HepG2 (cell line): Measurements from ENCODE around the gene TUBA4B. TPM values are rescaled to one million over a fixed set of nuclear protein-coding genes. Genes with fewer than 3 reads are reported as not detected.
A peak's percentile ranks its signal among the peaks of the same experiment; 100 is the strongest.

Experiments
- CERS6 ChIP-seq: sonication (generic); formaldehyde crosslinking; IDR thresholded peaks from 2 replicates; pipeline ENCODE4 v1.5.0; 2020; ENCODE audit warnings: missing genetic modification reagents
- GZF1 ChIP-seq: sonication (generic); formaldehyde crosslinking; IDR thresholded peaks from 2 replicates; pipeline ENCODE4 v1.5.1; 2020; ENCODE audit warnings: mild to moderate bottlenecking, missing genetic modification reagents
- MEF2D ChIP-seq: sonication (generic); formaldehyde crosslinking; IDR thresholded peaks from 2 replicates; pipeline ENCODE4 v1.5.1; 2020; ENCODE audit warnings: mild to moderate bottlenecking, missing genetic modification reagents
- MIER3 ChIP-seq: IDR thresholded peaks from 2 replicates; pipeline ENCODE4 v1.6.1; 2016; ENCODE audit warnings: missing compliant biosample characterization, borderline replicate concordance
- NFRKB ChIP-seq: fragments of 450-650 bp; IDR thresholded peaks from 2 replicates; pipeline ENCODE4 v1.6.1; 2017
- NKX3-1 ChIP-seq: sonication (generic); formaldehyde crosslinking; IDR thresholded peaks from 2 replicates; pipeline ENCODE4 v1.5.0; 2020; ENCODE audit warnings: missing genetic modification reagents
- NR3C1 ChIP-seq: sonication (generic); formaldehyde crosslinking; IDR thresholded peaks from 2 replicates; pipeline ENCODE4 v1.4.0; 2020; ENCODE audit warnings: missing genetic modification reagents
- PAF1 ChIP-seq: IDR thresholded peaks from 2 replicates; pipeline ENCODE4 v1.6.1; 2016; ENCODE audit warnings: missing genetic modification reagents, missing compliant biosample characterization
- PHF8 ChIP-seq: sonication (generic); formaldehyde crosslinking; IDR thresholded peaks from 2 replicates; pipeline ENCODE4 v1.5.0; 2020; ENCODE audit warnings: missing genetic modification reagents
- SAFB2 ChIP-seq: sonication (generic); formaldehyde crosslinking; IDR thresholded peaks from 2 replicates; pipeline ENCODE4 v1.5.1; 2020; ENCODE audit warnings: missing genetic modification reagents, low read depth, mild to moderate bottlenecking, borderline replicate concordance
- SRY ChIP-seq: sonication (generic); formaldehyde crosslinking; IDR thresholded peaks from 2 replicates; pipeline ENCODE4 v1.8.0; 2022; ENCODE audit warnings: mild to moderate bottlenecking, missing genetic modification reagents
- ZBTB46 ChIP-seq: sonication (generic); formaldehyde crosslinking; IDR thresholded peaks from 2 replicates; pipeline ENCODE4 v1.4.0; 2020; ENCODE audit warnings: mild to moderate bottlenecking, missing genetic modification reagents, borderline replicate concordance
- ZNF280D ChIP-seq: sonication (generic); formaldehyde crosslinking; IDR thresholded peaks from 2 replicates; pipeline ENCODE4 v1.5.1; 2020; ENCODE audit warnings: mild to moderate bottlenecking, missing genetic modification reagents
- ZNF362 ChIP-seq: sonication (generic); formaldehyde crosslinking; IDR thresholded peaks from 2 replicates; pipeline ENCODE4 v1.4.0; 2020; ENCODE audit warnings: missing genetic modification reagents, mild to moderate bottlenecking, borderline replicate concordance
- ZNF44 ChIP-seq: sonication (generic); formaldehyde crosslinking; IDR thresholded peaks from 2 replicates; pipeline ENCODE4 v1.5.1; 2020; ENCODE audit warnings: mild to moderate bottlenecking, missing genetic modification reagents
- ZNF530 ChIP-seq: sonication (generic); formaldehyde crosslinking; IDR thresholded peaks from 2 replicates; pipeline ENCODE4 v1.5.0; 2020; ENCODE audit warnings: low read depth, mild to moderate bottlenecking, missing genetic modification reagents
- ZNF557 ChIP-seq: sonication (generic); formaldehyde crosslinking; IDR thresholded peaks from 2 replicates; pipeline ENCODE4 v1.4.0; 2020; ENCODE audit warnings: missing genetic modification reagents
- ZNF567 ChIP-seq: sonication (generic); formaldehyde crosslinking; IDR thresholded peaks from 2 replicates; pipeline ENCODE4 v1.8.1; 2023; ENCODE audit warnings: mild to moderate bottlenecking, missing genetic modification reagents, borderline replicate concordance
- ZNF570 ChIP-seq: sonication (generic); formaldehyde crosslinking; IDR thresholded peaks from 2 replicates; pipeline ENCODE4 v1.4.0; 2020; ENCODE audit warnings: mild to moderate bottlenecking, missing genetic modification reagents, borderline replicate concordance
- ZNF576 ChIP-seq: sonication (generic); formaldehyde crosslinking; IDR thresholded peaks from 2 replicates; pipeline ENCODE4 v1.4.0; 2020; ENCODE audit warnings: mild to moderate bottlenecking, missing genetic modification reagents
- ZNF639 ChIP-seq: conservative IDR thresholded peaks from 2 replicates; pipeline ENCODE4 v1.6.1; 2018; ENCODE audit warnings: missing genetic modification reagents
- ZNF850 ChIP-seq: sonication (generic); formaldehyde crosslinking; conservative IDR thresholded peaks from 2 replicates; pipeline ENCODE4 v1.9.0; 2021; ENCODE audit warnings: mild to moderate bottlenecking, missing genetic modification reagents
- polyA plus RNA-seq, 8 experiments: library from polyadenylated mRNA; depleted of rRNA in 3 of 8; stranded (reverse) in 7 of 8; unstranded in 1 of 8; fragments of >200 nt; fragmentation: Illumina TruSeq in 4 of 8; extraction: Trizol in 4 of 8; gene quantifications; 2 replicates each; pipeline versions ENCODE4 v1.2.1 to v1.2.3, GENCODE V29; 2011 to 2016; ENCODE audit warnings: low read depth in 4 of 8, missing spikeins in 1 of 8, mixed read lengths in 1 of 8; ENCODE audit not compliant: insufficient read depth in 1 of 8
- total RNA-seq, 5 experiments: library from RNA; depleted of rRNA; stranded (reverse); fragments of >200 nt; fragmentation: Illumina TruSeq; extraction: Trizol; gene quantifications; 2 replicates each; pipeline ENCODE4 v1.2.3, GENCODE V29; 2016; ENCODE audit warnings: low read depth in 1 of 5

The TUBA4B gene
- total and polyA plus RNA-seq, 2 of the 13 experiments (the other 11 are each of a cell fraction or from before 2014, with no cell fraction given), result 0.18 to 0.22 TPM

- TF ChIP-seq MIER3, result peak; percentile 52; the same call in 1 of the 2 replicates
- TF ChIP-seq ZNF557 (CRISPR knock-in tag), result 0 out of 2 replicates have a peak, but pooled peaks have one; percentile 62
- peak; percentile 100 for TF ChIP-seq MEF2D (CRISPR knock-in tag)
- no peak for TF ChIP-seq PAF1 (CRISPR knock-in tag)
- TF ChIP-seq SAFB2 (CRISPR knock-in tag), result no peak
- peak; percentile 81 for TF ChIP-seq PHF8 (CRISPR knock-in tag)
- TF ChIP-seq NFRKB, result no peak
- TF ChIP-seq NR3C1 (CRISPR knock-in tag), result no peak
- no peak for TF ChIP-seq ZNF280D (CRISPR knock-in tag)
- TF ChIP-seq NKX3-1 (CRISPR knock-in tag), result 0 out of 2 replicates have a peak, but pooled peaks have one; percentile 57
- no peak for TF ChIP-seq CERS6 (CRISPR knock-in tag)
- TF ChIP-seq ZNF850 (CRISPR knock-in tag), result no peak
- no peak for TF ChIP-seq ZNF530 (CRISPR knock-in tag)
- TF ChIP-seq ZNF639 (CRISPR knock-in tag), result peak; percentile 73; the same call in 1 of the 2 replicates
- TF ChIP-seq ZNF362 (CRISPR knock-in tag), result no peak
- no peak for TF ChIP-seq ZBTB46
- no peak for TF ChIP-seq ZNF576
- no peak for TF ChIP-seq ZNF570
- TF ChIP-seq SRY, result peak; percentile 59; the same call in 1 of the 2 replicates
- TF ChIP-seq ZNF44 (CRISPR knock-in tag), result no peak
- TF ChIP-seq ZNF567 (CRISPR knock-in tag), result no peak
- TF ChIP-seq GZF1 (CRISPR knock-in tag), result no peak
These were observed 26.3 kb downstream of the TUBA4B start, which contains the start of gene DNAJB2 (continued) for GRCh38 chr2:219279151-219279915.
